Effector memory CD4-positive, alpha-beta T cell (primary cell): Measurements from ENCODE around the gene ENO3.

Experiments
- DNase-seq, 3 donors: peaks; one replicate each; pipeline ENCODE4 v3.0.0-alpha.2; 2020
- H3K27ac ChIP-seq: 2 replicates; pipeline ENCODE4 v1.7.0; 2013; ENCODE audit warnings: mild to moderate bottlenecking, low read length, moderate library complexity; ENCODE audit not compliant: insufficient read depth, poor library complexity, severe bottlenecking
- H3K27me3 ChIP-seq: replicated peaks from 2 replicates; pipeline ENCODE4 v1.7.0; 2013; ENCODE audit warnings: mild to moderate bottlenecking, low read length; ENCODE audit not compliant: insufficient read depth, control insufficient read depth, poor library complexity, severe bottlenecking
- H3K36me3 ChIP-seq: 2 replicates; pipeline ENCODE4 v1.7.0; 2013; ENCODE audit warnings: mild to moderate bottlenecking, low read length, moderate library complexity; ENCODE audit not compliant: control insufficient read depth, insufficient read depth
- H3K4me1 ChIP-seq: 2 replicates; pipeline ENCODE4 v1.7.0; 2013; ENCODE audit warnings: low read length, mild to moderate bottlenecking; ENCODE audit not compliant: control insufficient read depth, insufficient read depth, poor library complexity, severe bottlenecking
- H3K4me3 ChIP-seq: 2 replicates; pipeline ENCODE4 v1.7.0; 2013; ENCODE audit warnings: low read length, low read depth, mild to moderate bottlenecking; ENCODE audit not compliant: insufficient read depth, poor library complexity, severe bottlenecking
- H3K9me3 ChIP-seq: 2 replicates; pipeline ENCODE4 v1.7.0; 2013; ENCODE audit warnings: mild to moderate bottlenecking, low read length, moderate library complexity; ENCODE audit not compliant: control insufficient read depth

The ENO3 gene

DNA sequence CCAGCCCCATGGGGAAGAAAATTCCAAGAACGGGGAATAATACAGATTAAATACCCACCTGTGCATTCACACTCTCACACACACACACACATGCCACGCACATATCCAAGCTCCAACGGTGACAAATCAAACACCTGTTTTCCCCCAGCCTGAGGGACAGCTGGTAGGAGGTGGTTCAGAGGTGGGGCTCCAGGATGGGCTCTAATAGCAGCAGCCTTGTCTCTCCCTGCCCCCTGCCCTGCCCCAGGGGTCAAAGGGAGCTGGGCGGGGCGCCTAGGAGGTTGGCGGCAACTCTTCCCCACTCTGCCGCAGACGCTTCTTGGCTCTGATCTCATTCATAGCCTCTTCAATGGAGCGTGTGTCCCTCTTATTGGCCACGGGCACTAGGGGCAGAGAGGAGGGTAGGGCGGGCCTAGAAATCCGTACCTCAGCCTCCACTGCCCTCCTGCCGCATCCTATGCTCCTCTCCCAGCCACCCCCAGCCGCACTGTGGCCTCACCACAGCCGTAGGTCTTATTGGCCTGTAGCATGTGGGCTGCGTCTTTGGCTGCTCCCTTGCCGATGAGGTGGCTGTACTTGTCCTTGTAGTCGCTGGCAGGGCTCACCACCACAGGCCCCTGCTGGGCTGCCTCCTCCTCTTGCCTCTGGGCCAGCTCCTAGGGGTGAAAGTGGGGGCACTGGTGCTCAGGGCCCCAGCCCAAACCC is 8.5 kb downstream of the ENO3 start:
- DNase-seq = no peak
- Histone ChIP-seq H3K9me3 (no peaks in the 10 kb centered on the region), H3K36me3 (peaks cover 18% of the 10 kb centered on the region), H3K4me3 (no peak overlapping the region), H3K27ac (no peak overlapping the region), H3K27me3 (no peaks in the 10 kb centered on the region), H3K4me1 (no peaks in the 10 kb centered on the region)

DNA sequence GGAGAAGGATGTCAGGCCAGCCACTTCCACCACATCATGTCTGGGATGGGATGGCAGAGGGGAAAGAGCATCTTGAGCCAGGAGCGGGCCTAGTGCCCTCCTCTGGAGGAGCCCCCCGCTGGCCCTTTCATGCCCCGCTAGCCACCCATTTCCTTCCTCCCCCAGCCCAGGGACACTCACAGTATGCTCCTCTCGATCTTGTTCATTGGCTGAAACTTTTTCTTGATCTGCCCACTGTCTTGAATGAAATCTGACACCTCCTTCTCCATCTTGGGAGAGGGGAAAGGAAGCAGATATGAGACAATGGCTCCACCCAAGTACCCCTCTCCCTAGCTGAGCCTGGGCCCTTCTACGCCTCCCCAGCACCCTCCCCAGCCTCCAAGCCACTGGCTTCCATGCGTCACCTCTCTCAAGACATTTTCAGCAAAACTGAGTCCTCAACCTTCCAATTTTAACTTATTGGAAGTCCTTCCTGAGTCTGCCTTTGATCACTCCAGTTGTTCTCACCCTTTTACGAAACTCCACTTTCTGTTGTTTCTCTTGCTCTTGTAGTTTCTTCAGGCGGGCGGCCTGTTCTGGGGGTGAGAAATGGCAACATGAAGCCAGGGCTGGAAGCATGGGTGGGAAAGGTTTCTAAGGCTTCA is 9.5 kb downstream of the ENO3 start:
- no peak overlapping the region for H3K27ac ChIP-seq
- peaks cover 18% of the 10 kb centered on the region for H3K36me3 ChIP-seq
- DNase-seq = no peak
- no peaks in the 10 kb centered on the region for H3K9me3 ChIP-seq
- H3K4me1 ChIP-seq = no peaks in the 10 kb centered on the region
- no peak overlapping the region for H3K4me3 ChIP-seq
- H3K27me3 ChIP-seq = no peaks in the 10 kb centered on the region

DNA sequence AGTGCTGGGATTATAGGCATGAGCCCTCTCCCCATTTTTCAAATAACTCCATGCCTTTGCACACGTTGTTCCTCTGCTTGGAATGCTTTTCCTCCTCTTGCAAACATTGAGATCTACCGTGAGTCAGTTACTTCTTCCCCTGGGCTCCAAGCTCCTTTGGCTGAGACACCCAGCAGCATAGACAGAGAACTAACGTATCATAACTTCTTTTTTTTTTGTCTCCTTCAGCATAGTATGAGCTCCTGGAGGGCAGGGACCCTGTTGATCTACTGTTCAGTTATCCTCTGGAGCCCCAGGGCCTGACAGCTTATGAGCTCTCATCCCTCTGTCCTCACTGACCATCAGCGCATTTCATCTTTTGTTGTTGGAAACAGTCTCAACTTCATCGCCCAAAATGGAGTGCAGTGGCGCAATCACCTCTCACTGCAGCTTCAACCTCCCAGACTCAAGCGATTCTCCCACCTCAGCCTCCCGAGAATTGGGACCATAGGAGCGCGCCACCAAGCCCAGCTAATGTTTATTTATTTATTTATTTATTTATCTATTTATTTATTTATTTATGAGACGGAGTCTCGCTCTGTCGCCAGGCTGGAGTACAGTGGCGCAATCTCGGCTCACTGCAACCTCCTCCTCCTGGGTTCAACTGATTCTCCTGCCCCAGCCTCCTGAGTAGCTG is 14.5 kb downstream of the ENO3 start:
- DNase-seq = no peak
- H3K27me3 ChIP-seq = no peaks in the 10 kb centered on the region
- H3K4me3 ChIP-seq = no peak overlapping the region
- no peak overlapping the region for H3K27ac ChIP-seq
- H3K9me3 ChIP-seq = no peaks in the 10 kb centered on the region
- peaks cover 28% of the 10 kb centered on the region for H3K4me1 ChIP-seq
- H3K36me3 ChIP-seq = peaks cover 13% of the 10 kb centered on the region

DNA sequence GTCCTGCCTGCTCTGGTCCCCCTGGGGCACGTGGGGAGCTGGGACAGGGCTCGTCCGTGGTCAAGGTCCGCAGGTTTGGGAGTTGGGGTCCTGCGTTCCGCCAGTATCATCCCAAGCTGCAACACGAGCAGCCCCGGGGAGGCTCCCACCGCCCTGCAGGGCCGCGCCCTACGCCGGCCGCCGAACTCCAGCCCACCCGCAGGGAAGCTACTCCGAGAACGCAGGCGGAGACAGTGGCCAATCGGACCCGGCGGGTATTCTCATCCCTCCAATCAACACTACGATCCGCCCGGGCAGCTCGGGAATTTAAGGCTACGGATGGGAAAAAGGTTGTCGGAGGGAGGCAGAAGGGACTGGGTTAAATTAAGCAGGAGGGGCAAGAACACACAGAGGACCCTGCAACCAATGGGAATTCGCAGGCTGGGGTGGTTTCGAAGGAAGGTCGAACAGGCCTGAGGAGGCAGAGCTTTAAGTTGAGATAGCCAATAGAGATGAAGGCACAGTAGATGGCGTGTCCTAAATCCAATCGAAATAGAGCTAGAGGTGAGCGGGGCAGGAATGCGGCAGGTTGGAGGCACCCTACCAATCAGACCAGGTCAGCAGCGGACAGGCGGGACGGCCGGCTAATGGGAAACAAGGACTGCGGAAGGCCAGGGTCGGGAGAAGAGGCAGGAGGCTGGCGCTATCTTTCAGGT is 16.1 kb downstream of the ENO3 start:
- peak overlapping the region; percentile 92 for H3K4me3 ChIP-seq
- no peaks in the 10 kb centered on the region for H3K27me3 ChIP-seq
- peak; percentile 89 to 93 (median 93) for DNase-seq
- peaks cover 9% of the 10 kb centered on the region for H3K36me3 ChIP-seq
- peak overlapping the region; percentile 89 for H3K27ac ChIP-seq
- no peaks in the 10 kb centered on the region for H3K9me3 ChIP-seq
- H3K4me1 ChIP-seq = peaks cover 28% of the 10 kb centered on the region

DNA sequence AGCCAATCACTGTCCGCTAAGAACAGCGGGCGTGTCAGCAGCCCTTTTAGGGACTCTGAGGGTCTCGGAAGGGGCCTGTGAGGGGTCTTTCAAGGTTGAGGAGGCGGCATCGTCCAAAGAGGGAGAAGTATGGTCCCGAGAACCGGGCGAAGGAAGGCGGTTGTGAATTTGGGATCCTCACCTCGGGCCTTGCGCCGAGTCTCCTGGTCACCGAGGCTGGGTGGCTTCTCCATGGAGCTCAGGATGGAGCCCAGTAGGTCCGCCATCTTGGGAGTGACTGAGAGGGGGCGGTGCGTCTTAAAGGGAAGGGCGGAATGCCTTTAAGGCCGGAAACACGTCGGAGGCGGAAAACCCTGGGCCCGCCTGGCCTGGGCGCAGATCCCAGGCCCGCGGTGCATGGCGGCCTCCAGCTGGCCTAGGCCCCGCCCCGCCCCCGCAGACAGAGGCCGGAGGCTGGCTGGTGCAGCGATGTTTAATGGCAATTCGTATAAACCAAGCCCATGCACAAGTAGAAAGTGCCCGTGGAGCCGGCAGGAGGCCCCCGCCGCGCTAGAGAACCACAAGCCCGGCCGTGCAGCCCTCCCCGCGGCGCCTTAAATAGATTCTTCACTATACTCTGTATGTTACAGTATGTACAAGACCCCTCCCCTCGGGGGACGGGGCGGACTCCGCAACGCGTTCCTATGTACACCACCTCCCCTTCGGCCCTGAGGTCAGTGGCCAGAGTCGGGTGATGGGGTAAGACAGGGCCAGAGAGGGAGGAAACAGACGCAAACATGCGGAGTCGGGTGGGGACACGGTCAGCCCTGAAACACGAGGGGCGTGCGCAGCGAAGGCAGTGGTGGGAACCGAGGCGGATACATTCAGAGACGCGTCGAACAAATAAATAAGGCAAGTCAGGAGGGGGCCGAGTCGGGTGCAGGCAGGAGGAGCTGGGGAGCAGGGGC is 16.9 kb downstream of the ENO3 start, which contains the start of gene SPAG7:
SPAG7 (minus strand) TSS at position 279 of the 947 bp plus-strand sequence; CDS start at position 266, 13 bp downstream.
- peak; percentile 87 to 90 (median 90) for DNase-seq
- H3K27me3 ChIP-seq = no peaks in the 10 kb centered on the region
- peaks cover 12% of the 10 kb centered on the region for H3K36me3 ChIP-seq
- H3K4me3 ChIP-seq = peak within 1 kb of the TSS; percentile 92
- peak within 1 kb of the TSS; percentile 89 for H3K27ac ChIP-seq
- H3K4me1 ChIP-seq = peaks cover 28% of the 10 kb centered on the region
- H3K9me3 ChIP-seq = no peaks in the 10 kb centered on the region

DNA sequence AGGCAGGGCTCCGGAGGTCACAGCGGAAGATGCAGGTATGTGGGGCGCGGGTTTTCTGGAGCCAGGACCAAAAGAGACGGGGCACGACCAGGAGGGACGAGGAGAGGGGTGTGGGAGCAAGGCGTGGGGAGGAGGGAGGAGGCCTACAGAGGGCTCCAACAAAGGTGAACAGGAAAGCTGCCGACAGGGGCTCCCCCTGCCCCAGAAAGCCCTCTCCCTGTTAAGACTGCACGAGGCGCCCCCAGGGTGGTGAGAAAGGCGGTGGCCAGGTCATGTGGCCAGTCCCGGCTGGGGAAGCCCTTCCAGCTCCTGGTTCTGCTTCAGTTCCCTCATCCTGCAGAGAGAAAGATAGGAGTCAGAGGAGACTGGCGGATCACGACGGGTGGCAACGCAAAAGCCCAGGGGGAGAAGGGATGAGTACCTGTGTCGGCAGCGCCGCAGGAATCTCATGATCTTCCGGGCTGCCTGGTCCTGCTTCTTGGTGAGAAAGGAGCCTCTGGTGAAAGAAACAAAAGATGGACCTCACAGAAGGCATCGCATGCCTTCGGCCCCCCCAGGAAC is 17.6 kb downstream of the ENO3 start:
- no peak for DNase-seq
- peaks cover 20% of the 10 kb centered on the region for H3K36me3 ChIP-seq
- H3K27me3 ChIP-seq = no peaks in the 10 kb centered on the region
- peaks cover 28% of the 10 kb centered on the region for H3K4me1 ChIP-seq
- no peaks in the 10 kb centered on the region for H3K9me3 ChIP-seq
- peak overlapping the region; percentile 89 for H3K27ac ChIP-seq
- peak overlapping the region; percentile 92 for H3K4me3 ChIP-seq

DNA sequence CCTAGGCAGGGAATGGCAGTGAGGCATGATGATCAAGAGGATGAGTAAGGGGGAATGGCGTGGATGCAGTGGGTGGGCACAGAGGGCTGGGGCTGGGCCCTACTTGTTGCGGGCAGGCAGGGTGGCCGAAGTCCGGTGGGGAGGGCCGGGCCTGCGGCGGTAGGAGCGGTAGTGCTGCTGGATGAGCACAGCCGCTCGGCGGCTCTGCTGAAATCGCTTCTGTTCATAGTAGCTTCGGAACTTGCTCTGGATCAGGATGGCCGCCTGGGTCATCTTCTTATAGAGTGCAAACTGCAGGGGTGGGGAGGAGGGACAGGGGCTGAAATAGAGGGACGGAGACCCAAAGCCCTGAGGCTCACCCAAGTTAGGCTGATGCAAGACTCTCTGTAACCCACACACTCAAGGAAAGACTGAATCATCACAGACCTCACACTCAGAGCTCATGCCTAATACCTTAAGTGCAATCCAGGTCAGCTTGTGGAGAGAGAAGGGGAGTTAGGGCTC is 18.2 kb downstream of the ENO3 start:
- Histone ChIP-seq H3K27ac (peak overlapping the region; percentile 89), H3K27me3 (no peaks in the 10 kb centered on the region), H3K4me3 (peak overlapping the region; percentile 92), H3K36me3 (peaks cover 25% of the 10 kb centered on the region), H3K4me1 (peaks cover 28% of the 10 kb centered on the region), H3K9me3 (no peaks in the 10 kb centered on the region)
- DNase-seq = no peak

DNA sequence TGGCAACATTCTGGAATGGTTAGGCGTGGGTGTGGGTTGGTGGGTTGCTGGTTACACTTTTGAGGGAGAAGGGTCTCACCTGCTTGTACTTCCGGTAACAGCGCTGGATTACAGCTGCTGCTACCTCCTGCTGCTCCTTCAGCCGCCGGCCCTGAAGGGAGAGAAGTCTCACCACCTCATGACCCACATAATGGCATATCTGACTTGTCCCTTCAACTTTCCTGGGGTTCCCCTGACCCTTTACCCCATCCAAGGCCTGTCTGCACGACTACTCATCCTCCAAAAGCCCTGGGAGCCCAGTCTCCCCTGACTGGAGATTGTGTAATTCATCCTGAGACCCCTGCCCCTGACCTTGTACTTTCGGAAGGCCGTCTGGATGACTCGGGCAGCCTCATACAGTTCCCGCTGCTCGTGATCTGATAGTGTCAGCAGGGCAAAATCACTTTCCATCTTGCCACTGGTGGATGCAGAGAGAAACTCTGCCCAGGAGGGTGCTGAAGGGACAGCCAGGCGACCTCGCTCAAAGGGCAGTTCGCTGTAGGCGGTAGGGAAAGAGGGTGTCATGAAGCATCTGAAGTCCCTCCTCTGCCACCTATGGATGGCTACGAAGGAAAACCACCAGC is 18.7 kb downstream of the ENO3 start:
- no peak overlapping the region for H3K4me3 ChIP-seq
- H3K27ac ChIP-seq = peak overlapping the region; percentile 89
- peaks cover 30% of the 10 kb centered on the region for H3K36me3 ChIP-seq
- no peaks in the 10 kb centered on the region for H3K27me3 ChIP-seq
- H3K9me3 ChIP-seq = no peaks in the 10 kb centered on the region
- peaks cover 28% of the 10 kb centered on the region for H3K4me1 ChIP-seq
- DNase-seq = peak in 1 of 3 donors; percentile 29
